ENCODE measurements around the gene NCKAP1. TPM values are rescaled to one million over a fixed set of nuclear protein-coding genes. Genes with fewer than 3 reads are reported as not detected.

The NCKAP1 gene
- total RNA-seq, 2 donors from 2014 or later = 128 to 136 TPM

- no peak overlapping the region for H3K27ac Mint-ChIP-seq
- peaks cover 5% of the 10 kb centered on the region for H3K36me3 Mint-ChIP-seq (ENCODE audit: low read depth)
- TF ChIP-seq CTCF (conservative IDR thresholded peaks at IDR 0.05) = no peak
- H3K9me3 Mint-ChIP-seq = no peaks in the 10 kb centered on the region
- no peaks in the 10 kb centered on the region for H3K4me1 Mint-ChIP-seq
- H3K27me3 Mint-ChIP-seq (ENCODE audit: insufficient read depth) = no peaks in the 10 kb centered on the region
- Histone ChIP-seq H3K9me3 (ENCODE audit: control insufficient read depth, low read length) (no peaks in the 10 kb centered on the region), H3K9ac (ENCODE audit: extremely low read depth, low read length, poor library complexity, severe bottlenecking) (no peak overlapping the region), H3K36me3 (ENCODE audit: control insufficient read depth, insufficient read depth, low read length) (no peaks in the 10 kb centered on the region), H3K4me1 (ENCODE audit: control insufficient read depth, insufficient read depth, low read length) (no peaks in the 10 kb centered on the region), H3K27me3 (ENCODE audit: control insufficient read depth, insufficient read depth, low read length, poor library complexity, severe bottlenecking) (no peaks in the 10 kb centered on the region), H3K27ac (ENCODE audit: low read depth, low read length) (no peak overlapping the region), H3K4me3 (ENCODE audit: low read length) (no peak overlapping the region)
- no peak for DNase-seq
- 89 to 100% methylated on average over 1 of the region's 1 CpG for WGBS, 2 experiments (ENCODE audit: insufficient coverage in 1 of 2, insufficient read length in 1 of 2)
- H3K4me3 Mint-ChIP-seq = no peak overlapping the region
Measured at GRCh38 chr2:182898718-182899117, 139.5 kb downstream of the NCKAP1 start.

- no peak overlapping the region for H3K4me3 ChIP-seq (ENCODE audit: low read length)
- 85% methylated on average over 1 of the region's 1 CpG; no CpG with 5 or more reads in 1 of the 2 experiments for WGBS, 2 experiments (ENCODE audit: insufficient coverage in 1 of 2, insufficient read length in 1 of 2)
- H3K4me1 ChIP-seq (ENCODE audit: control insufficient read depth, insufficient read depth, low read length) = no peaks in the 10 kb centered on the region
- no peaks in the 10 kb centered on the region for H3K9me3 Mint-ChIP-seq
- H3K27me3 Mint-ChIP-seq (ENCODE audit: insufficient read depth) = no peaks in the 10 kb centered on the region
- H3K27ac Mint-ChIP-seq = no peak overlapping the region
- H3K4me3 Mint-ChIP-seq = no peak overlapping the region
- no peaks in the 10 kb centered on the region for H3K9me3 ChIP-seq (ENCODE audit: control insufficient read depth, low read length)
- no peak for TF ChIP-seq CTCF (conservative IDR thresholded peaks at IDR 0.05)
- H3K27me3 ChIP-seq (ENCODE audit: control insufficient read depth, insufficient read depth, low read length, poor library complexity, severe bottlenecking) = no peaks in the 10 kb centered on the region
- H3K36me3 ChIP-seq (ENCODE audit: control insufficient read depth, insufficient read depth, low read length) = no peaks in the 10 kb centered on the region
- no peak for DNase-seq
- no peaks in the 10 kb centered on the region for H3K4me1 Mint-ChIP-seq
- H3K36me3 Mint-ChIP-seq (ENCODE audit: low read depth) = peaks cover 3% of the 10 kb centered on the region
- no peak overlapping the region for H3K9ac ChIP-seq (ENCODE audit: extremely low read depth, low read length, poor library complexity, severe bottlenecking)
- no peak overlapping the region for H3K27ac ChIP-seq (ENCODE audit: low read depth, low read length)
Measured at GRCh38 chr2:182897137-182897536, 141.1 kb downstream of the NCKAP1 start.

GRCh38 chr2:182895798-182896197 lies 142.5 kb downstream of the NCKAP1 start:
- WGBS, 2 experiments (ENCODE audit: insufficient coverage in 1 of 2, insufficient read length in 1 of 2) = 97 to 100% methylated on average over 4 to 5 of the region's 6 CpGs
- no peak for TF ChIP-seq CTCF (conservative IDR thresholded peaks at IDR 0.05)
- no peak overlapping the region for H3K27ac Mint-ChIP-seq
- H3K9me3 Mint-ChIP-seq = no peaks in the 10 kb centered on the region
- Histone ChIP-seq H3K36me3 (ENCODE audit: control insufficient read depth, insufficient read depth, low read length) (no peaks in the 10 kb centered on the region), H3K27me3 (ENCODE audit: control insufficient read depth, insufficient read depth, low read length, poor library complexity, severe bottlenecking) (no peaks in the 10 kb centered on the region), H3K9me3 (ENCODE audit: control insufficient read depth, low read length) (no peaks in the 10 kb centered on the region), H3K4me1 (ENCODE audit: control insufficient read depth, insufficient read depth, low read length) (no peaks in the 10 kb centered on the region), H3K4me3 (ENCODE audit: low read length) (no peak overlapping the region), H3K27ac (ENCODE audit: low read depth, low read length) (no peak overlapping the region), H3K9ac (ENCODE audit: extremely low read depth, low read length, poor library complexity, severe bottlenecking) (no peak overlapping the region)
- no peak for DNase-seq
- H3K36me3 Mint-ChIP-seq (ENCODE audit: low read depth) = peaks cover 3% of the 10 kb centered on the region
- H3K4me3 Mint-ChIP-seq = no peak overlapping the region
- H3K4me1 Mint-ChIP-seq = no peaks in the 10 kb centered on the region
- no peaks in the 10 kb centered on the region for H3K27me3 Mint-ChIP-seq (ENCODE audit: insufficient read depth)
